NCI-H748 (cell line): Measurements from ENCODE around the gene CXCL11.
"Not testable (repeated sequence)": the region's sequence is repeated elsewhere in the genome, so short reads cannot be mapped to it uniquely, and the experiment has no call there.

Experiments
- DNase-seq: peaks from one replicate; lab custom pipeline; 2025; ENCODE audit not compliant: unreplicated experiment; lab: John Stamatoyannopoulos, UW

Gene CXCL11

GRCh38 chr4:76043306-76043705 lies 7.4 kb upstream of the CXCL11 start:
- DNase-seq: not testable (repeated sequence)

GRCh38 chr4:76042241-76042998 lies 6.5 kb upstream of the CXCL11 start:
- peak; percentile 3 for DNase-seq

DNA sequence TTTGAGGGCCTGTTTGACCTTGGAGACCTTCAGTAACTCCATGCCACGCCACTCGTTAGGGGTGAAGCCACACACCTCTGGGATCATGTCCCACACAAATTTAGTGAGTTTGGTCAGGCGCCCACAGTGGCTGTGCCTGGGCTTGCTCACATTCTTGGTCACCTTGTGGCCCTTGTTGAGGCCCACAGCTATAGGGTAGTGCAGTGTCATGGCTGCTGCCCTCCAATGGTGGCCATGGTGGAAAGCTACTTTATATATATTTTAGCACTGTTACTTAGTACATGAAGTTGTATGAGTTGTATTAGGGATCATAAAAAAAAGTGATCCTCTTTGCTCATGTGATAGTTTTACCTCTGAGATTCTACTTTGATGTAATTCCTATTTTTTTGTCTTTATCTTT lies 985 bp upstream of the CXCL11 start:
- DNase-seq: no peak

DNA sequence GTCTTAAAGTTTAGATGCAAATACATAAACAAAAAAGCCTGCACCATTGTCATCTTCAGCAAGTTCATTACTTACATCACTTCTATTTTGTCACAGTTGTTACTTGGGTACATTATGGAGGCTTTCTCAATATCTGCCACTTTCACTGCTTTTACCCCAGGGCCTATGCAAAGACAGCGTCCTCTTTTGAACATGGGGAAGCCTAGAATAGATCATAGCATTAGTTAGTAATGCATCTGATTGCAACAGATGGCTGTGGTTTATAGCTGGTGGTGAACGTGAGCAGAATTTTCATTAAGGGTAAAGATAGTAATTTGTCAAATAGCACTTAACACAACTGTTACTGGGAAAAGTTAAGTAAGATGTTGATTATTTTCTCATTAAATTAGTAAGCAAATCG lies 729 bp downstream of the CXCL11 start:
- DNase-seq: no peak

GRCh38 chr4:76029300-76029699 lies 6.6 kb downstream of the CXCL11 start:
- no peak for DNase-seq

DNA sequence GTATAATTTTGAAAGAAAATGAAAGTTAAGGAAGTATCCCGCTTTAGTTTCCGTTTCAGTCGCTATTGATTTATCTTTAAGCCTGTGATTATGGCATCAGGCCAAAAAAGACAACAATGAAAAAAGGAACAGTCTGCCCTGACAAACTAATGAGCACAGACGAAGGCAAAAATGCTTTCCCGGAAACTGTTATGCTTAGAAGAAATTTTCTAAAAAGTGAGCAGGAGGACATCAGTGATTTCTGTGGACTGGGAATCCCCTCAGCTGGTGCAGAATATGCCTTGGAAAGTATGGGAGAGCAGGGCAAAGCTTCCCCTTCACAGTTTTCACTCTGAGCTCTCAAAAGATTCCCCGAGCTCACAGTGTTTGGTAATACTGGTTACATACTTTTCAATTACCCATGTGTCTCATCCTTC lies 7.5 kb downstream of the CXCL11 start:
- peak; percentile 47 for DNase-seq

DNA sequence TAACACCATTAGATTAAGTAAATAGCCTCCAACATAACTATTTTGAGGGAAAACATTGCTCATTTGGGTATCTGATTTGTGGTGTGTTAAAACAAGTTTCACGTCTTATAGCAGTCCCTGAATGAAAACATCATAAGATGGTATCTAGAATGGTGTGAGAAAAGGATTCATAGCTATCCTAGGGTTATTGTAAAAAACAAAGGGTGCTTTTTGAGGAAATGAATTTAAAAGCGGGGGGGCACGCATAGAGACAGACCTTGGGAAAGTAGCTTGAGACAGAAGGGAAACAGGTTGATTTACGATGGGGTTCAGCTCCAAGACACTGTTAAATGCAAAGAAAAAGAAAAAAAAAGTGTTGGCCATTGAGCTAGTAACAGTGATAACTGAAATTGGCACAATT lies 11.8 kb downstream of the CXCL11 start:
- no peak for DNase-seq

DNA sequence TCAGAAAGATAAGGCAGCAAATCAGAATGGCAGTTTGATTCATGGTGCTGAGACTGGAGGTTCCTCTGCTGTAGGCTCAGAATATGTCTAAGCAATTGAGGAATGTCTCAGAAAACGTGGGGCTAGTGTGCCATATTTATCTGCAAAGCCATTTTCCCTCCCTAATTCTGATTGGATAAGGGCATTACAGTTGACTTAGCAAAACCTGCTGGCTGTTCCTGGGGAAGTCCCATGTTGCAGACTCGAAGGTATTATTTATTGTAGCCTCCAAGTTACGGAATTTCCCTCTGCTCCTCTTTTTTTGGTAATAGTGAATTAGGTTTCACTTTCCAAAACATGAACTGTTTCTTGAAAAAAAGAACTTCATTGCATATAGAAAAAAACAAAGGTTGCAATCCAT lies 12.5 kb downstream of the CXCL11 start, which contains the start of gene CXCL10:
CXCL10 (minus strand) TSS at position 109 of the 400 bp plus-strand sequence; CDS start at position 43, 66 bp downstream.
- no peak for DNase-seq

GRCh38 chr4:76022677-76023076 lies 13.2 kb downstream of the CXCL11 start:
- DNase-seq: no peak

GRCh38 chr4:76022031-76022430 lies 13.8 kb downstream of the CXCL11 start:
- DNase-seq: no peak

GRCh38 chr4:76017056-76017686 lies 18.7 kb downstream of the CXCL11 start:
- no peak for DNase-seq

DNA sequence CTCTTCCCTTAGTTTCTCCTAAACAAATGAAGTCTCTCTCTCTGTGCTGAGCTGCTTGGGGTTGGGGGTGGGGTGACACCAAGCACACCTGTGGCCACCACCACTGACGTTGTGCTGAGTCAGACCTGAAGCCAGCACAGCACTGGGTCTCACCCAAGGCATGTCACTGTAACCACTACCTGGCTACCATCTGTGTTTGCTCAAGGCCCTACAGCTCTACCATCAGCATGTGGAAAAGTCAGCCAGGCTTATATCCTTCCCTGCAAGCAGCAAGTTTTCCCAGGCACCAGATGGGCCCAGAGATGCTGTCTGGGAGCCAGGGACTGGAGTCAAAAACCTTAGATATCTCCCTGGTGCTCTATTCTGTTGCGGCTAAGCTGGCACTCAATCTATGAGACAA lies 19.5 kb downstream of the CXCL11 start:
- DNase-seq: no peak

GRCh38 chr4:76013540-76013939 lies 22.3 kb downstream of the CXCL11 start:
- DNase-seq: no peak

DNA sequence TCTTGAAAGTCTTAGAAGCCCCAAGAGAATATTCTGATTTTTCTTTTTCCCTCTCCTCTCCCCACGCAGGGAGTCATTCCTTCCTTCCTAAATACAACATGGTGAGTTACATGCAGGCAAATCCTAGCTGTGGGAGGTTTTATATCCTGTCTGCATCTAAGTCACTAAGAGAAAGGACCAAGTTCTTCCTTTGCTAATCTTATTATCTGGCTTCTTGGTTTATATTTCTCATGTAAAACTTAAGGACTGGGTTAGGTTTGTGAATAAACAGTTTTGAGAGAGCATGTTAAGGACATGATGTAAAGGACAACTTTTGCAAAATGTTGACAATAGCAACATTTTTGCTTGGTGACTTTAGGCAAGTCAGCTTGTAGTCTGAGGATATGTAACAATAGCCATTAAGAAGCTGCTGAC lies 23.5 kb downstream of the CXCL11 start:
- no peak for DNase-seq

GRCh38 chr4:76011700-76012387 lies 24.0 kb downstream of the CXCL11 start:
- DNase-seq: no peak

- no peak for DNase-seq
These were observed 24.7 kb downstream of the CXCL11 start for GRCh38 chr4:76011018-76011670.

DNA sequence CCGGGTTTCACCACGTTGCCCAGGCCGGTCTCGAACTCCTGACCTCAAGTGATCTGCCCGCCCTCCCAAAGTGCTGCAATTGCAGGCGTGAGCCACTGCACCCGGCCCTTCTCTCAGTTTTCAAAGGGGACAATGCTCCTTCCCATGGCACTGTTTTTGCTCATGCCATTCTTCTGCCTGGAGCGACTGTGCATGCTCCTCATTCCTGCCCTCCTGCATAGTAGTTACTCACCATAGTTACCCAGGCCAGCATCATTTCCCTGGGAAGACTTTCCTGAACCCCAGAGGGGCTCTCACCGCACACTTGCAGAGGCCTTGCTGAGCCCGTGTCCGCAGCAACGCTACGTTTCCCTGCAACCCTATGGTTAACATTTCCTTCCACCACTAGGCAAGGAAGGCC lies 25.3 kb downstream of the CXCL11 start:
- DNase-seq: no peak

GRCh38 chr4:76009311-76009710 lies 26.6 kb downstream of the CXCL11 start:
- DNase-seq: no peak

- no peak for DNase-seq
These were observed 28.6 kb downstream of the CXCL11 start, which contains the start of gene CXCL9 for GRCh38 chr4:76007089-76007862. Gene CXCL9, minus strand, starts transcription at chr4:76007509. Its CDS starts 60 bp downstream, at chr4:76007449.

DNA sequence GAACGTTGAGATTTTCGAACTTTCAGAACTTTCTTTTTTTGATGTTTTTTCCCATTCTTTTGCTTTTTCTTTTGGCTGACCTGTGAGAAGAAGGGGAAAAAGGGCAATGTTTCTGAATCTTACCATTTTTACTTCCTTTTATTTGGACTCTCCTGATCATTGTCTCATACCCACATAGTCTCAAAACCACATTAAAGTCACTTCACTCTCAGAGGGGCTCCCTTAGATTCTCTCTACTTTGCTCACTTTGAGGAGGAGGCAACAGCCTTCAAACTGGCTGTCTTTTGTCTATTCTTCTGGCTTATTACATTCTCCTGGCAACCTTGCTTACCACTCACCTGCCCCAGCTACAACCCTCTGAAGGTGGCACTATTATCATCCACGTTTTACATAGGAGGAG lies 32.2 kb downstream of the CXCL11 start:
- no peak for DNase-seq

DNA sequence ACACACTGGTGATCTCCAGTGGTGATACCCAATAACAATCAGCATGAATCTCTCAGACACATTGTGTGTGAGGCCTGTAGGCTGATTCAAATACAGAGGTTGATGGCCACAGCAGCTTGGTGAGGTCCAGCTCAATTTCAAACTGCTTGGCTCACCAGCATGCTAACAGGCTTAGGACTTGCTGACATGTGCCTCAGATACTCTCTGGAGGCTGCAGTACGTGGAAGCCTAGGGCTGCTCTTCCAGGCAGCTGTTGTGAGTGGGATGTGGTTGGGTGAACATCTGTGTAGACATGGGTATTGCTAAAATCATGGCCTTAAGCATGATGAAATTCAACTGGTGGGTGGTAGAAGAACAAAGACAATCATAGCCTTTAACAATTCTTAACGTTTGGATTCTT lies 32.8 kb downstream of the CXCL11 start:
- no peak for DNase-seq
